SH-SY5Y (cell line): ENCODE data around the gene C4orf46.

Source experiments
- GATA2 ChIP-seq: IDR thresholded peaks from 2 replicates; pipeline ENCODE4 v1.6.1; 2011; ENCODE audit warnings: mild to moderate bottlenecking, low read depth, low read length
- GATA3 ChIP-seq: IDR thresholded peaks from 2 replicates; pipeline ENCODE4 v1.6.1; 2011; ENCODE audit warnings: low read depth, mild to moderate bottlenecking, low read length, moderate library complexity

The C4orf46 gene

DNA sequence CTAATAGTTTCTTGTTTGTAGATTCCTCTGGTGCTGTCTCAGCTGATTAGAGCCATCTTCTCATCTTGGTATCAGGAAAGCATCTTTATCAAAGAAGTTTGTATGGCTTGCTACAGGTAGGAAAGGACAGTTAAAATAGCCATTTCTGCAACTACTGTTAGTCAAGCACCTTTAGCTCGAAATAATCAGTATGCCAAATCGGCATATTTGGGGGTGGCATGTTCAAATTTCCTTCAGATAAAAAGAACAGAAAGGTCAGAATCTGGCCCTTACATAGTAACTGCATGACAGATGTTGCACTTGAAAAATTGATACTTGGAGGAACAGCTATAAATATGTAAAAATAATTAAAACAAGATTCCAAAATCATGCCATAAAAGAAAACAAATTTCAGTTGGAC lies 4.8 kb downstream of the C4orf46 start:
- no peak for TF ChIP-seq GATA3
- no peak for TF ChIP-seq GATA2

DNA sequence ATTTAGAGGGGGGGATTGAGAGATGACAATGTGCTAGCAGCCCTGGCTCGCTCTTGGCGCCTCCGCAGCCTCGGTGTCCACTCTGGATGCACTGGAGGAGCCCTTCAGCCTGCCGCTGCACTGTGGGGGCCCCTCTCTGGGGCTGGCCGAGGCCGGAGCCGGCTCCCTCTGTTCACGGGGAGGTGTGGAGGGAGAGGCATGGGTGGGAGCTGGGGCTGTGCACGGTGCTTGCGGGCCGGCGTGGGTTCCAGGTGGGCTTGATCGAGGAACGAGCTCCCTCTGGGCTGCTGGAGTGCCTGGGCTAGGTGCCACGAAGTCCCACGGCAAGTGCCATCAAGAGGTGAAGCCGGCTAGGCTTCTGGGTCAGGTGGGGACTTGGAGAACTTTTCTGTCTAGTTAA lies 6.9 kb downstream of the C4orf46 start:
- no peak for TF ChIP-seq GATA2
- TF ChIP-seq GATA3, result no peak

DNA sequence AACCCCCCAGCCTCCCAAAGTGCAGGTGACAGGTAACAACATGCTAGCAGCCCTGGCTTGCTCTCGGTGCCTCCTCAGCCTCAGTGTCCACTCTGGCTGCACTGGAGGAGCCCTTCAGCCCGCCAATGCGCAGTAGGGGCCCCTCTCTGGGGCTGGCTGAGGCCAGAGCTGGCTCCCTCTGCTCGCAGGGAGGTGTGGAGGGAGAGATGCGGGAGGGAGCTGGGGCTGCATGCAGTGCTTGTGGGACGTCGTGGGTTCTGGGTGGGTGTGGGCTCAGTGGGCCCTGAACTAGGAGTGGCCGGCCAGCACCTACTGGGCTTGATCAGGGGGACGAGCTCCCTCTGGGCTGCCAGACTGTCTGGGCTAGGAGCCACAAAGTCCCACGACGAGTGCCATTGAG lies 14.4 kb downstream of the C4orf46 start:
- TF ChIP-seq GATA2 (no peak), GATA3 (no peak)

DNA sequence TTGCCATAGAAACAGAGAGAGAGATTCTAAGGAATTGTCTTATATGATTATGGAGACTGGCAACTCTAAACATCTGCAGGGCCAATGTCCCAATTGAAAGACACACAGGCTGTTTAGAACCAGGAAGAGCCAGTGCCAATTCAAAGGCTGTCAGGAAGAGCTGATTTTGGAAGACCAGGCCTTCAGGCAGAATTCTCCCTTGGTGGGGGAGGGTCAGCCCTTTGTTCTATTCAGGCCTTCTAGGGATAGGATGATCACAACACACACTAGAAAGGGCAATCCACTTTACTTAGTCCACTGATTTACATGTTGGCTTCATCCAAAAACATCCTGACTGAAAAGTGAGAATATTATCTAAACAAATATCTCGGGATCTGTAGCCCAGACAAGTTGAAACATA lies 15.2 kb downstream of the C4orf46 start:
- TF ChIP-seq GATA2 (no peak), GATA3 (no peak)

DNA sequence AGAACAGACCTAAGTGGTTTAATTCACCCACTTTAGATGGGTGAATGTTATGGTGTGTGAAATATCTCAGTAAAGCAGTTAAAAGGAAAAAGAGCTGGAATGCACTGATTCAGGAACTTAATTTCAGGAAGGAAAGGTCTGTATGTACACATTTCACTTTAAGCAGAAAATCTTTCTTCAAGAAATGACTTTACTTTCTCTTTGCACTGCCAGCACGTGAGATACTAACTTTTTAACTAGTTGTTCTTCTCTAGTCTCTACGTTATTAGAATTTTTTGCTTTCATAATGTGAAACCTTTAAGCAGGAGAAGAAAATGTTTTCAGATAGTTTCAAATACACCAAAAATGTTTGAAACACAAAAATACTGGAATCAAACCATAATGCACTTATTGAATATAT lies 18.8 kb downstream of the C4orf46 start:
- no peak for TF ChIP-seq GATA3
- TF ChIP-seq GATA2, result no peak

DNA sequence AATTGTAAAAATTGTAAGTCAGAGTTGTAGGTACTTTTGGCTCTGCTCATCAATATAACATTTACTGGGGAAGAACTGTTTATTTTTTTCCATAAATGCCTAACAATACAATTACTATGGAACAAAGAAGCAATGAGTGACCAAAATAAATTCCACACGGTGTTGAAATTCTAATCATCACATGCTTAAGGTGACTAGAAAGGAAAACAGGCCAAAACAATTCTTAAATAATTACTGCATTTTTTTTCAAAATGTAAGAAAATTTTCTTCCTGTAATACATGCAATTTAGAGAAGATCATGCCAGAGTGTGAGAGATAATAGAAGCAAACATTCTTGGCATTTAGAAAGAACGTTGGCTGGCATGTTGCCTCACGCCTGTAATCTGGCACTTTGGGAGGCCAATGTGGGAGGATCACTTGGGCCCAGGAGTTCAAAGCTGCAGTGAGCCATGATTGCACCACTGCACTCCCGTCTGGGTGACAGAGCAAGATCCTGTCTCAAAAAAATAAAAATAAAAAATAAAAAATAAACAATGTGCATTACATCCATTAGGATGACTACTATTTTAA lies 22.5 kb downstream of the C4orf46 start:
- TF ChIP-seq GATA2 (no peak), GATA3 (no peak)

DNA sequence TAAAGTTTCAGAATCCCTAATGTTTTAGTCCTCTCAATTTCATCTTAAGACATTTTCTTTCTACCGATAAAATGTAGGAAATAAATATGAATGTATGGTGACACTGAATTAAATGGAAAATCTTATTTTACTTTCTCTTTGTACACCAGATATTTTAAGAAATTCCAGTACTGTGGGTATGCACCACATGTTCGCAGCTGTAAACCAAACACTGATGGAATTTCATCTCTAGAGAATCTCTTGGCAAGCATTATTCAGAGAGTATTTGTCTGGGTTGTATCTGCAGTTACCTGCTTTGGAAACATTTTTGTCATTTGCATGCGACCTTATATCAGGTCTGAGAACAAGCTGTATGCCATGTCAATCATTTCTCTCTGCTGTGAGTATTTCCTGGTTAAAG lies 26.9 kb downstream of the C4orf46 start:
- no peak for TF ChIP-seq GATA2
- no peak for TF ChIP-seq GATA3

DNA sequence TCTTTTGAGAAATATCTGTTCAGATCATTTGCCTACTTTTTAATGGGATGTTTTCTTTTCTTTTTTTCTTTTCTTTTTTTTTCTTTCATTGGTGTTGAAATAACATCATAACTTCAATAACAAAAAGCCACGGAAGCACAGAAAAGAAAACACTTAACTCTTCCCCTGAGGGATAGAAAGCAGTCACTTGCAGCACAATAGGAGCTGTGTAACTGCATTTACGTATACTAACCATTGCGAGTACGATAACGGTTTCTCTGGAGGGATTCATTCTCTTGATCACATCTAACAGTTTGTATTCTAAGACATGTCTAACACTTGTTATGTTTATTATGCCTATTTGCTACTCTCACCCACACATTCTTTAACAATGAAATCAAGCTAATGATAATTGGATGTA lies 27.3 kb downstream of the C4orf46 start:
- no peak for TF ChIP-seq GATA2
- no peak for TF ChIP-seq GATA3

DNA sequence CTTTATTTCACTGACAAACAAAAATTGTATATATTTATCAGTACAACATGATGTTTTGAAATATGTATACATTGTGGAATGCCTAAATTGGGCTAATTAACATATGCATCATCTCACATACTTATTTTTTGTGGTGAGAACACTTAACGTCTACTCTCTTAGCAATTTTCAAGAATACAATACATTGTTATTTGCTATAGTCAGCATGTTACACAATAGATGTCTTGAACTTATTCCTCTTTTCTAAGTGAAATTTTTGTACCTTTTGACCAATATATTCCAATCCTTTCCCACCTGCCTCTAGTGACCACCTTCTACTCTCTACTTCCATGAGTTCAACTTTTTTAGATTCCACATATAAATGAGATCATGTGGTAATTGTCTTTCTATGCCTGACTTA lies 35.1 kb downstream of the C4orf46 start:
- TF ChIP-seq GATA3, result no peak
- TF ChIP-seq GATA2, result no peak

DNA sequence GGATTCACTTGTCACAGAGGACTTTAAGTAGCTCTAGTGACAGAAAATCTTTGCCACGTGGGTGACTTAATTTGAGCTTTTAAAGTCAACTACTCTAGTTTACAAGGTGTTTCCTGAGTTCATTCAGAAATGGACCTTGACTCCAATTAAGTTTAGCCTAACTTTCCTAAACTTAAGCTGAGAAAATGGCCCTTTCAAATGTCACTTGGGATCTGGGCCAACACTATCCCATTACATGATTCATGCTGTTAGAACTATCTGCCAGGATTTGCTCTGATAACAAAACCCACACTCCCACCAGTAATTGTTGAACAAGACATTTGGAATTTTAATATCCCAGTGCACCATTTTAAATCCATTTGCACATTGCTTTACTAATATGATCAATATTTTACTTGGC lies 40.8 kb downstream of the C4orf46 start:
- TF ChIP-seq GATA2 (no peak), GATA3 (no peak)

DNA sequence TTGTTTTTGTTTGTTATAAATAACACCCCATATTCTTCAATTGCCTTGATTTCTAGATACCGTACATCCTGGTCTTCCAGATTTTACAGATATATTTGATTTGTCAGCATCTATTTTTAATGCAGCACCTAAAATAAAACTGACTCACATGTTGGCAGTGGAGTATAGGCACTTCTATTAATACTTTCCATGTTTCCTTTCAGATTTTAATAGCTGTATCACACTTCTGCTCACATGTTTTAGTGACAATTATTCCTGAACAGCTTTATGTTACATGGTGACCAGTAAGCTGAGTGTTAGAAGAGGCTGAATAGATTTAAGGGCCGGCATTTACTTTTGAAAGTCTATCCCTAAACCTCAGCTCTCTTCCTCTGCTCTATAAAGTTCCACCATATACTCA lies 46.1 kb downstream of the C4orf46 start:
- TF ChIP-seq GATA3 (no peak), GATA2 (no peak)

DNA sequence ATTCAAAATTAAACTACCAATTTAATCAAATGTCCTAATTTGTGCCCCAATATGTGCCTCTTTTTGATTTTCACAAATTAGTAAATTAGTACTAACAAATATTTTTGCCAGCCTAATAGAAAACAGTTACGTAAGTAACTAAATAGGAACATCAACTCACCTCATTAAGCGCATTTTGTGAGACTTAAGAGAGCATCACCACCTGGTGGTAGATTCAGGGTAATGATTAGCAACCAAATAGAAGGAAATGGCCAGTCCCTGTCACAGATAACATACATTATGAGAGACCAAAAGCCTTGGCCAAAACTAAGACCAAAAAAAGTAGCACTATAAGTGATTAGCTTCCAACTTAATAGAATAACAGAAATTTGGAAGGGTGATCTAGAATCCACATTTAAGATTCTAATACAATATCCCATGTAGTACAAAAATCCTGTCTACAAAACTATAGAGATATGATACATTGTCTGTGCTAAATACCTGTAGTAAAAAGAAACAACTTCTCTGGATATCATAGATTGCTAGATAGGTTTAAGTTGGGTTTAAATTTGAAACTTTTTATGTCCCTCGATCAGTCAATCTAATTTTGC lies 46.7 kb downstream of the C4orf46 start:
- TF ChIP-seq GATA2 (no peak), GATA3 (no peak)

DNA sequence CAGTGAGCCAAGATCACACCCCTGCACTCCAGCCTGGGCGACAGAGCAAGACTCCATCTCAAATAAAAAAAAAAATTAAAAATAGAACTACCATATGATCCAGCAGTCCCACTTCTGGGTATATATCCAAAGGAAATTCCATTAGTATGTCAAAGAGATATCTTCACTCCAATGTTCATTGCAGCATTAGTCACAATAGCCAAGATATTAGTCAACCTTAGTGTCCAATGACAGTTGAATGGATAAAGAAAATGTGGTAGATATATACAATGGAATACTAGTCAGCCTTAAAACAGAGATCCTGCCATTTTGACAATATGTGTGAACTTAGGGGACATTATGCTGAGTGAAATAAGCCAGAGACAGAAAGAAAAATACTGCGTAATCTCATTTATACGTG lies 49.4 kb downstream of the C4orf46 start:
- TF ChIP-seq GATA3 (no peak), GATA2 (no peak)

DNA sequence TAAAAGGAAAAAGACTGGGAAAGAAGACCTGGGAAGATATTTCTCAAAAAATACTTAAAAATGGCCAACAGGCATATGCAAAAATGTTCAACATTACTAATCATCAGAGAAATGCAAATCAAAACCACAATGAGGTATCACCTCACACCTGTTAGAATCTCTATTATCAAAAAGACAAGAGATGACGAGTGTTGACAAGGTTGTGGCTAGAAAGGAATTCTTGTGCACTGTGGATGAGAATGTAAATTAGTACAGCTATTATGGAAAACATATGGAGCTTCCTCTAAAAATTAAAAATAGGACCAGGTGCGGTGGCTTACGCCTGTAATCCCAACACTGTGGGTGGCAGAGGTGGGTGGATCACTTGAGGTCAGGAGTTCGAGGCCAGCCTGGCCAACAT lies 50.0 kb downstream of the C4orf46 start:
- no peak for TF ChIP-seq GATA2
- no peak for TF ChIP-seq GATA3

DNA sequence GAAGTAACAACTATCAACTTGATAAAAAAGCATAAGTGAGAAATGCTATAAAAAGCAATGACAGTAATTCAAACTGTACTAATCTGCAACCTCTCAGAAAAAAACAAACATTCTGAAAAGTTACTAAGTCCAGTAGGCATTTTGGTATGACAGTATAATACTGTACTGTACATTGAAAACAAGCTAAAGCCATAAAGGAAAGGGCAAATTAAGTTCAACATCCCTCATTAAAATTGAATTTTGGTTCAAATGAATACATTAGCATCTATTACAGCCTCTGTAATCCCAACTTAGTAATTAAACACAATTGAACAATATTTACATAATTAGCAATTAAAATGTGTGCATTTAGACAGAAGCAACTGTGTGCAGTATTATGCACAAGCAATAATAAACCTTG lies 53.7 kb downstream of the C4orf46 start:
- no peak for TF ChIP-seq GATA3
- no peak for TF ChIP-seq GATA2
